Stimulated activated CD8-positive, alpha-beta memory T cell treated with anti-CD3 and anti-CD28 coated beads, Interleukin-7, amount 100 ng/mL, for 4 hours (primary cell): ENCODE data around the gene ARHGAP27.

Experiments used
- DNase-seq, 2 donors: peaks; one replicate each; pipeline ENCODE4 v3.0.0-alpha.2; 2020; ENCODE audit warnings: low read depth in 2 of 2

Gene ARHGAP27

GRCh38 chr17:45385331-45385997, 47.2 kb downstream of the ARHGAP27 start:
- peak; percentile 74 to 78 for DNase-seq

DNA sequence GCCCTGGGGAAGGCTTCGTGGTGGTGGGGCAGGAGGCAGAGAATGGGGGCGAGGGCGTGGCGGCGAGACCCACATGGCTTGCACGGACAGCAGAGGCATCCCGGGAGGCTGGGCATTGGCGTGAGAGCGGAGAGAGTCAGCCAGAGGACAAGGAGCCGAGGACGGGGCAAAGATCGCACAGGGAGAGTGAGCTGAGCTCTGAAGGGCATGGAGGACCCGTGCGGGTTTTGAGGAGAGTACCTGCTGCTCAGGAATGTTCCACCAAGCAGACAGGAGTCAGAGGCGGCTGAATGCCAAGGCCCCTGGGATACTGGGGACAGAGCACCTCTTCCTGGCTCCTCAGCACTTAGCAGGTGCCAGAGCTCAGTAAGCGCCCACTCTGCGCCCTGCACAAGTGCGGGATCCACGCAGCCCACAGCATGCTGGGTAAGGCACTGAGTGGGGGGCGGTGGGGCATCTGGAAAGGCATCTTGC, 47.8 kb downstream of the ARHGAP27 start:
- DNase-seq: no peak

DNA sequence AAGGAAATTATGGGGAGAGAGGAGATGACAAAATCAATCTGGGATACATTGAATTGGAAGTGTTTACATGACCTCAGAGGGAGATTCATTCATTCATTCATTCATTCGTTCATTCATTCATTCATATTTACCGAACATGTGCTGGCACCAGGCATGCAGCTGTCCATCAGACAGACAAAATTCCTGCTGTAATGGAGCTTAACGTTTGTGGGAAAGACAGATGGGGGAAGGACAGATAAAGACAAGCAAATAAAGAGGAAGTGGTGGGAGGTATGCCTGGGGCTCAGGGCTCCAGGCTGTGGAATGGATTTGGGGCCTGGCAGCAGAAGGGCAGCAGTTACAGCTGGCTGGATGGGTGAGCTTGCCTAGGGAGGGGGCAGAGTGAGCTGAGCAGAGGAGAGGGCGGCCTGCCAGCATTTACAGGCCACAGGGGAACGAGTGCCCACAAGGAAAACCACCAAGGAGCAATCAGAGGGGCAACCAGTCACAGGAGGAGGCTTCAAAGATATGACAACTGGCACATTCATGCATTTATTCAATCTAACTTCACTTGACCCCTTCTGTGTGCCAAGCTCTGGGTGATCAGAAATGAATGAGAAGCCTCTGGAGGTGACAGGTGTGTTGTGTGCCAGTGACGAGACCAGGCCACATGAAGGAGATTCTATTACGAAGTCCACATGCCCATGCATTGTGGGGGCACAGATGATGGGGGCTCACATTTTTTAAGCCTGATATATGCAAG, 48.5 kb downstream of the ARHGAP27 start:
- DNase-seq: no peak

DNA sequence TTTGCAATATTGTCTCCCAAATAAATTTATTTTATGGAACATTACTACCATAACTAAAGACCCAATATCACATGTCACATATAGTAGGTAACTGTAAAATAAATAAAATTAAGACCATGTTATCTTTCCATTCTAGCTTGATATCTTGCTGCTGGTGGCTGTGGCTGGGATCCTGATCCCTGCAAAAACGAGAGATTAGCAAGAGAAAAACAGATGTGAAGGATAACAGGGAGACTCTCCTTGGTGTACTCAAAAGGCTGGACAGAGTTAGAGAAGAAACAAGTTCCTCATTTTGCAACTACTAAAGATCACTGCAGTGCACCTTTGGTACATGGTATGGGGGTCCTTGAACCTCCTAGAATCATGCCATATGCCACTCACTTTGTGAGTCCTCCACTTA, 49.7 kb downstream of the ARHGAP27 start:
- DNase-seq: no peak

GRCh38 chr17:45382226-45382625, 50.4 kb downstream of the ARHGAP27 start:
- no peak for DNase-seq

DNA sequence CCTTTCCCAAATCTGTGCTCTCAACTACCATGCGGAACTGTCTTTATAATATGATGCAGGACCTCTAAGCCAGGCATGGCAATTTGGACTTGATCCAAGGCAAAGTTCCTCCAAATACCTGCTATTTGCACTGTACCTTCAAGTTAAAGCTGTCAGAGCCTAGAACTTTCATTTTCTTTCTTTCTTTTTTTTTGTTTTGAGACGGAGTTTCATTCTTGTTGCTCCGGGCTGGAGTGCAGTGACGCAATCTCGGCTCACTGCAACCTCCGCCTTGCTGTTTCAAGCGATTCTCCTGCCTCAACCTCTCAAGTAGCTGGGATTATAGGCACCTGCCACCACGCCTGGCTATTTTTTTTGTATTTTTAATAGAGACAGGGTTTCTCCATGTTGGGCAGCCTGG, 51.7 kb downstream of the ARHGAP27 start:
- no peak for DNase-seq

DNA sequence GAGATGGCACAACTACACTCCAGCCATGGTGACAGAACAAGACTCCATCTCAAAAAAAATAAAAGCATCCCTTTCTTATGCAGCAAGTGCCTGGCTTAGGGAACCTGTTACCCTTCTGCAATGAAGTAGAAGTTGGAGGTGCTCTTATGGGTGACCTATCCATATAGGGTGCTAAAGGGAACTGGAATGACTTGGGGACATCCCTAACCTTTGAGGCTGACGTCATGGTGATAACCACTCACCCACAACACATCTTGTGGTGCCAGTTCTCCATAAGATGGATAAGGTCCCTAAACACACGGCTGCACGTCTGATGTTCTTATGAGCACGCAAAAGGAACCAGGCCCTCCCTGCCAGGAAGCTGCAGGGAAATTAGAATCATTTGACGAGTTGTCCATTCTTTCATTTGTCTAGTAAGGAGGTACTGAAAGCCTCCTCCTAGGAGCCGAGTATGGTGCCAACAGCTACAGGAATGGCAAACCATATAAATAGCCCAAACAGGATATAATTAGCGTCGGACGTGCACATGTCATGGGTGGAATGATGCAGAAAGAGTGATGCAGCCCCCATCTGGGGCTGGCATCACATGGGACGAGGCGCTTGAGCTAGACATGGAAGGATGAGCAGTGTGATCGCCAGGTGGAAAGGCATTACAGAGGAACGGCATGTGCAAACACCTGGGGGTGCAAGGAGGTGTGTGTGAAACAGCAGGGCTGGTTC, 52.5 kb downstream of the ARHGAP27 start:
- DNase-seq: no peak

DNA sequence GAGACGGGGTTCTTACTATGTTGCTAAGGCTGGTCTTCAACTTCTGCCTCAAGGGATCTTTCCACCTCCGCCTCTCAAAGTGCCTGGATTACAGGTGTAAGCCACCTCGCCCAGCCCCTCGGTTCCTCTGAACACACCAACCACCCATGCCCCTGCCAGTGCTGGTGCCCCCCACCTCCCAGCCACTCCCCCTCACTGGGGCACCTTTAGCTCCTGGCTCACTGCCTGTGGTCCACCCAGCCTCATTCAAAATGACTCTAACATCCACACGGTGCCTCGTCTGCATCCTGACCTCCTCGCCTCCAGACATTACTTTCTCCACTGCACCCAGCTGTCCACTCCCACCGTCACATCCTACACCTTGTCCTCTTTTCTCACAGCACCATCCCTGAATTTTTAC, 55.3 kb downstream of the ARHGAP27 start:
- no peak for DNase-seq

DNA sequence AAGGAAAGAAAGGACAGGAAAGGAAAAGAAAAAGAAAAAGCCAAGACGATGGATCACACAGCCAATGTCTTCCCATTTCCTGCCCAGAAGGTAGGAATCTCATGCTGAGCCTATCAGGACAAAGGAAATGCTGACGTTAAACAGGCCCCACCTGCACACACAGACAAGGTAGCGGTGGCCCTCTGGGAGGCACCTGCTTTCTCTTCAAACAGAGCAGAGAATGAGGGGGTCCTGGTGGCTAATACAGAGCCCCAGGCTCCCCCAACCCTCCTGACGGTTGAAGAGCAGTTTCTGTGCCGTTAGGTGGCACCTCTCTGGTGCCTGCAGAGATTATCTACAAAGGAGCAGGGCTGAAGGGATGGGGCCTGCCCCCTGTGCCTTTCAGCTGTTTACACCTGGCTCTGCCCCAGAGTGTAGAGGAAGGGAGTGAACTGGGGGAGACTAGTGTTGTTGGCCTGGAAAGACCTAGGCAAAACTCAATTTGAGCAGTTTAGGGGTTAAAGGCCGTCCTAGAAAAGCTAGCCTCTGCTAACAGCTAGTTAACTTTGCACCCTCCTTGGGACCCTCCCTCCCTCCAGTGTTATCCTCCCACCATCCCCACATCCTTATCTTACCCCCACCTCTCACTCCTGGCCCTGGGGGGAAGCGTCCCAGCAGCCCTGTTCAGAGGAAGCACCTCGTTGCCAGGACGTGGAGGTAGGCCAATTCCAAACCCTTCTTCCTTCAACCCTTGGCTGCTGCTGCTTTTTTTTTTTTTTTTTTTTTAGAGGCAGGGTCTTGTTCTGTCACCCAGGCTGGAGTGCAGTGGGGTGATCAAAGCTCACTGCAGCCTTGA, 56.3 kb downstream of the ARHGAP27 start:
- no peak for DNase-seq

- no peak for DNase-seq
Measured at GRCh38 chr17:45374501-45374900, 58.2 kb downstream of the ARHGAP27 start.

DNA sequence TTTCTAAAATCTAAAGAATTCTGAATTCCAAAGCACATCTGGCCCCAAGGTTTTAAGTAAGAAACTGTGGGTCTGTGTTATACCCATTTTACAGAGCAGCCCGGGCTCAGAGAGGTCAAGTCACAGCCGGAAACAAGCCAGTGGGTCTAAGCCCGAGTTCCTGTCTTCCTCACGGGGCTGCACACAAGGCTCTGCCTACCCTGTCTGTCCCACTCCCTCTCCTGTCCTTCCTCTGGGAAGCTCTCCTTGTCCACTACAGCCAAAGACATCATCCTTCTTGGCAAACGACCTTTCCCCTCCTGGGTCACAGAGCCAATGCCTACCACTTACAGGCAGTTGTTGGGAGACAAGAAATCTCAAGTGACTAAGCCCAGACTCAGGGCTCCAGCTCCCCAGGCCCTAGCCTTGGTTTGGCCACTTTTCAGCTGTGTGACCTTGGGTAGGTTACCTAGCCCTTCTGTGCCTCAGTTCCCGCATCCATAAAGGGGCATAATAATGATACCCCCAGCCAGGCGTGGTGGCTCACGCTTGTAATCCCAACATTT, 60.3 kb downstream of the ARHGAP27 start:
- DNase-seq: no peak

DNA sequence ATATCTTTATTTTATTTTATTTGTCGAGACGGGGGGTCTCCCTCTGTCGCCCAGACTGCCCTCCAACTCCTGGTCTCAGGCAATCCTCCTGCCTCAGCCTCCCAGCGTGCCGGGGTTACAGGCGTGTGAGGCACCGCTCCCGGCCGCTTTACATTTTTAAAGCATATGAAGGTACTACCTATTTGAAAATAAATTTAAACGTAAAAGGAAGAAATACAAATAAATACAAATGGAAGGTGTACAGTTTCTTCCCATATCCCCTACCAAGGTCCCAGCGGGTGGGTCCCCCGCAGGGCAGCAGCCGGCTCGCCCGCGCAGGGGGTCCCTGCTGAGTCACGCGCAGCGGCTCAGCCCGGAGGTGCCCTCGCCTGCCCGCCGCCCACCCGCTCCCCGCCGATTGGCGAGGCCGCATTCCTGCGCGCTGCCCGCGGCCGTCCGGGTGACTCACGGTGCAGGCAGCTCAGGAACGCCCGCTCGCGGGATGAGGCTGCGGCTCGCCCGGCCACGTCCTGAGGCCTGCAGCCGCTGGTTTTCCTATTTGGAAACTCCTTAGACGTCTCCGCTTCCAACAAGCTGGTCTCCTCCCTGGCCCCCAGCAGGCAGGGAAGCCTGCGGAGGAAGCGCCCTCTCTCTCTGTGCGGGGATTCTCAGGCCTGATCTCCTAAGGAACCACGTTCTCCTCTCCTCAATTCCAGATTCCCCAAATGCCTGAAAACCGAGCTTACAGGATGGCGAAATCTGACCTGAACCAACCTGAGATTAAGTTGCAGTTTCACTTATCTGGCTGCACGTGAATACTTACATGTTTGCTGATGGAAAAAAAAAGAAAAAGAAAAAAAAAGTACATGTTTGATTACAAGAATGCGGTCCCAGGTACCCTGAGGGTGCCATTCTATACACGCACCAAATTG, 61.0 kb downstream of the ARHGAP27 start:
- peak in 1 of 2 donors; percentile 30 for DNase-seq

DNA sequence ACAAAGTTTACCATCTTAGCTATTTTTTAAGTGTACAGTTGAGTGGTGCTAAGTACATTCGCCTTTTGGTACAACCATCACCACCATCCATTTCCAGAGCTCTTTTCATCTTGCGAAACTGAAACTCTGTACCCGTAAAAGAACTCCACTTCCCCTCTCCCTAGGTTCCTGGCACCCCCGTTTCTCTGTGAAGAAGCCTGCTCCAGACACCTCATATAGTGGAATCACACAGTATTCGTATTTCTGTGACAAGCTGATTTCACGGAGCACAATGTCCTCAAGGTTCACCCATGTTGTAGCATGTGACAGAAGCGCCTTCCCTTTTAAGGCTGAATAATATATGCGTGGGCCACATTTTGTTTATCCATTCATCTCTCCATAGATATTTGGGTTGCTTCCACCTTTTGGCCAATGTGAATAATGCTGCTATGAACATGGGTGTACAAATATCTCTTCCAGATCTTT, 61.7 kb downstream of the ARHGAP27 start:
- DNase-seq: no peak

- DNase-seq: no peak
Measured at GRCh38 chr17:45369421-45369820, 63.2 kb downstream of the ARHGAP27 start.

GRCh38 chr17:45368651-45369050, 64.0 kb downstream of the ARHGAP27 start:
- DNase-seq: no peak

- no peak for DNase-seq
Measured at GRCh38 chr17:45367216-45367615, 65.5 kb downstream of the ARHGAP27 start.

DNA sequence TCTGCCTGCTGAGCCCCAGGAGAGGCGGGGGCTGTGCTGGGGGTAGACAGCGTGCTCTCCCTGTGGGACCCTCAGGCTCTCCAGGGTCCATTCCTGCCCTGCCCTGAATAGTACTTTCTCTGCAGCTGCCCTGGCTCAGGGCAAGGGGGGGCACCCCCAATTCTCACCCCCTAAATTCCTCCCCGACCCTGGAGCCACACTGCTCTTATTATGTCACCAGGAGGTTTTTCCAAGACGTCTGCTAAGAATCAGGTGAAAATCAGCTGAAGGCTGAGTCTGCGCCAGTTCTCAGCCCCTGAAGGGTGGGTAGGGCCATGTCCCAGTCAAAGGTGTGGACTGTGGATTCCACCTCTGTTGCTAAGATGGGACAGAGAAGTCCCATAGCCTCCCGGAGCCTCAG, 66.0 kb downstream of the ARHGAP27 start:
- no peak for DNase-seq

- DNase-seq: no peak
Measured at GRCh38 chr17:45366049-45366448, 66.6 kb downstream of the ARHGAP27 start.

GRCh38 chr17:45364531-45365390, 67.9 kb downstream of the ARHGAP27 start:
- no peak for DNase-seq
